Keratinocyte (primary cell): ENCODE results near the gene NEK10.

ENCODE experiments used
- CTCF ChIP-seq, 3 experiments: IDR thresholded peaks in 1 of 3; conservative IDR thresholded peaks in 1 of 3; optimal IDR thresholded peaks in 1 of 3; 2 replicates in 2 of 3; 3 replicates in 1 of 3; pipeline versions ENCODE3 to v1.5.1; 2011; ENCODE audit warnings: low read length in 3 of 3, mild to moderate bottlenecking in 3 of 3, moderate library complexity in 2 of 3, control low read depth in 1 of 3, inconsistent platforms in 1 of 3; ENCODE audit not compliant: insufficient read depth in 2 of 3; ENCODE audit errors: extremely low read depth in 1 of 3
- EZH2 ChIP-seq: IDR thresholded peaks from one replicate; pipeline ENCODE4 v1.6.1; 2012; ENCODE audit warnings: inconsistent platforms, mild to moderate bottlenecking, low read length, moderate library complexity

DNA sequence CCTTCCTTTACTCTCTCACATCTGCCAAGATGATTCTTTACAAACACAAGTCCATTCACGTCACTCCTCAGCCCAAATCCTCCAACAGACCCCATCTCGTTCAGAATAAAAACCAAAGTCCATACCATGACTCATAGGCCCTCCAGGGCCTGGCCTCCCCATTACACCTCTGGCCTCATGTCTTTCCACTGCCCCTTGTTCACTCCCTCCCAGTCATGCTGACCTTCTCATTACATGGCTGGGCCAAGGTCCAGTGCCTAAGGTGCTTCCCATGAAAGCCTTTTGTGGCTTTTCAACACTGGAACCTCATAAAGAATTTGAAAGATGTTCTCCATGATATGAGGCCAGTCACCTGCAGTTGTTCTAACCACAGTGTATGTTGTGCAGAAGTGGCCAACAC is 44.5 kb downstream of the NEK10 start:
- no peak for TF ChIP-seq CTCF (optimal IDR thresholded peaks at IDR 0.05 in 1 of 3, IDR thresholded peaks at IDR 0.05 in 1 of 3, conservative IDR thresholded peaks at IDR 0.05 in 1 of 3; ENCODE audit: extremely low read depth in 1 of 3, insufficient read depth in 2 of 3, low read length in 3 of 3)
- no peak for TF ChIP-seq EZH2
